SK-N-SH (cell line): ENCODE data around the gene CARM1.

Experiments used
- RAD21 ChIP-seq: IDR thresholded peaks from 2 replicates; pipeline ENCODE4 v1.6.1; 2012; ENCODE audit warnings: mild to moderate bottlenecking, low read length
- TF ChIP-seq, protein P1 (sequence below): fragments of 200-600 bp; sonication (generic); IDR thresholded peaks from 2 replicates; pipeline ENCODE4 v1.6.1; 2017; ENCODE audit warnings: antibody characterized with exemption, mild to moderate bottlenecking, moderate library complexity

DNA sequence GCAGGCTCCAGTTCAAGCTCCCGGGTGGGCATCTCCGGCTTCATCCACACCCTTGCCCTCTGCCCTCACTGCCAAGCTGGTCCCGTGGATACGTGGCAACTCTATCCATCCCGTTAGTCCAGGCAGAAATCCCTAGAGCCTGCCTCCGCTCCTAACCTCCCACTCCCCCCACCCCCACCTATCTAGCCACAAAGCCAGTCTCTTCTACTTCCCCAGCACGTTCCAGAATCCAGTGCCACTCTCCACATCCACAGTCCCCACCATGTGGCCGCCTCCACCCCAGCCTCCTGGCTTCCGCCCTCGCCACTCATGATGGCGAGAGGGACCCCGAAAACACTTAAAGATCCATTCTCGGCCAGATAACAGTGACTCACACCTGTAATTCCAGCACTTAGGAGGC is 53.2 kb downstream of the CARM1 start:
- TF ChIP-seq, protein P1, sequence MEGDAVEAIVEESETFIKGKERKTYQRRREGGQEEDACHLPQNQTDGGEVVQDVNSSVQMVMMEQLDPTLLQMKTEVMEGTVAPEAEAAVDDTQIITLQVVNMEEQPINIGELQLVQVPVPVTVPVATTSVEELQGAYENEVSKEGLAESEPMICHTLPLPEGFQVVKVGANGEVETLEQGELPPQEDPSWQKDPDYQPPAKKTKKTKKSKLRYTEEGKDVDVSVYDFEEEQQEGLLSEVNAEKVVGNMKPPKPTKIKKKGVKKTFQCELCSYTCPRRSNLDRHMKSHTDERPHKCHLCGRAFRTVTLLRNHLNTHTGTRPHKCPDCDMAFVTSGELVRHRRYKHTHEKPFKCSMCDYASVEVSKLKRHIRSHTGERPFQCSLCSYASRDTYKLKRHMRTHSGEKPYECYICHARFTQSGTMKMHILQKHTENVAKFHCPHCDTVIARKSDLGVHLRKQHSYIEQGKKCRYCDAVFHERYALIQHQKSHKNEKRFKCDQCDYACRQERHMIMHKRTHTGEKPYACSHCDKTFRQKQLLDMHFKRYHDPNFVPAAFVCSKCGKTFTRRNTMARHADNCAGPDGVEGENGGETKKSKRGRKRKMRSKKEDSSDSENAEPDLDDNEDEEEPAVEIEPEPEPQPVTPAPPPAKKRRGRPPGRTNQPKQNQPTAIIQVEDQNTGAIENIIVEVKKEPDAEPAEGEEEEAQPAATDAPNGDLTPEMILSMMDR, result no peak
- TF ChIP-seq RAD21, result no peak
